CD4-positive, alpha-beta T cell treated with Interleukin-4 for 4 hours (primary cell): ENCODE results near the gene ZNF512.

ENCODE experiments used
- DNase-seq: peaks from one replicate; pipeline ENCODE4 v3.0.0-alpha.2; 2020

ZNF512 gene

GRCh38 chr2:27640722-27641245 is 57.9 kb downstream of the ZNF512 start:
- DNase-seq, result no peak

GRCh38 chr2:27645197-27645596 is 62.4 kb downstream of the ZNF512 start:
- no peak for DNase-seq

GRCh38 chr2:27647289-27647688 is 64.4 kb downstream of the ZNF512 start:
- no peak for DNase-seq

- DNase-seq, result no peak
These were observed 64.9 kb downstream of the ZNF512 start for GRCh38 chr2:27647737-27648136.

- DNase-seq, result no peak
These were observed 68.2 kb downstream of the ZNF512 start for GRCh38 chr2:27651056-27651455.

- no peak for DNase-seq
These were observed 69.5 kb downstream of the ZNF512 start for GRCh38 chr2:27652341-27652740.

- DNase-seq, result peak; percentile 20
These were observed 69.9 kb downstream of the ZNF512 start for GRCh38 chr2:27652790-27653189.

- DNase-seq, result no peak
These were observed 70.6 kb downstream of the ZNF512 start for GRCh38 chr2:27653397-27653796.

- DNase-seq, result no peak
These were observed 72.5 kb downstream of the ZNF512 start for GRCh38 chr2:27655155-27655951.

- DNase-seq, result no peak
These were observed 78.5 kb downstream of the ZNF512 start for GRCh38 chr2:27661371-27661770.

GRCh38 chr2:27663285-27664153 is 80.7 kb downstream of the ZNF512 start, which contains the start of the genes SLC4A1AP and SUPT7L:
TSS of gene SLC4A1AP (plus strand) at chr2:27663889. CDS start at chr2:27663915, 26 bp downstream.
TSS of gene SUPT7L (minus strand) at chr2:27663614. CDS start at chr2:27662192, 1,422 bp downstream.
- DNase-seq, result peak; percentile 72

- no peak for DNase-seq
These were observed 81.3 kb downstream of the ZNF512 start for GRCh38 chr2:27664154-27664574.

- no peak for DNase-seq
These were observed 82.0 kb downstream of the ZNF512 start for GRCh38 chr2:27664622-27665363.

GRCh38 chr2:27667446-27667845 is 84.6 kb downstream of the ZNF512 start:
- no peak for DNase-seq

- no peak for DNase-seq
These were observed 88.4 kb downstream of the ZNF512 start for GRCh38 chr2:27671235-27671634.
